K562 (cell line): ENCODE data around the gene TMEM72. TPM values are rescaled to one million over a fixed set of nuclear protein-coding genes. Genes with fewer than 3 reads are reported as not detected.
A peak's percentile ranks its signal among the peaks of the same experiment; 100 is the strongest.

ENCODE experiments used
- BCL6 ChIP-seq: fragments of 250-450 bp; sonication (Bioruptor Pico); IDR thresholded peaks from 2 replicates; pipeline ENCODE4 v1.4.0; 2020
- BCOR ChIP-seq: fragments of 450-650 bp; IDR thresholded peaks from 2 replicates; pipeline ENCODE4 v1.6.1; 2016
- CBX1 ChIP-seq: sonication (generic); IDR thresholded peaks from 2 replicates; pipeline ENCODE4 v1.6.1; 2016; ENCODE audit warnings: antibody characterized with exemption, low read depth, mild to moderate bottlenecking
- ELF4 ChIP-seq: fragments of 450-650 bp; formaldehyde crosslinking; IDR thresholded peaks from 2 replicates; pipeline ENCODE4 v1.4.0; 2022; ENCODE audit warnings: missing genetic modification characterization
- GATA2 ChIP-seq: sonication (generic); formaldehyde crosslinking; IDR thresholded peaks from 2 replicates; pipeline ENCODE4 v1.4.0; 2020; ENCODE audit warnings: mild to moderate bottlenecking, missing genetic modification reagents
- HBP1 ChIP-seq: fragments of 450-650 bp; formaldehyde crosslinking; IDR thresholded peaks from 2 replicates; pipeline ENCODE4 v1.4.0; 2022; ENCODE audit warnings: missing genetic modification characterization
- HDAC1 ChIP-seq, 2 experiments: fragments of 450-650 bp; IDR thresholded peaks; 2 replicates each; pipeline ENCODE4 v1.6.1; 2016 to 2017; ENCODE audit warnings: inconsistent platforms in 1 of 2, mild to moderate bottlenecking in 1 of 2, moderate library complexity in 1 of 2
- HLTF ChIP-seq: fragments of 450-650 bp; IDR thresholded peaks from 2 replicates; pipeline ENCODE4 v1.6.1; 2016
- MAZ ChIP-seq, 2 experiments: fragments of 450-650 bp in 1 of 2; sonication (generic) in 1 of 2; formaldehyde crosslinking; IDR thresholded peaks in 1 of 2; conservative IDR thresholded peaks in 1 of 2; 2 replicates each; pipeline versions ENCODE4 v1.4.0 to v1.5.0; 2020; ENCODE audit warnings: mild to moderate bottlenecking in 1 of 2, missing genetic modification reagents in 1 of 2
- MCM5 ChIP-seq: fragments of 450-650 bp; IDR thresholded peaks from 2 replicates; pipeline ENCODE4 v1.6.1; 2016; ENCODE audit warnings: low read depth
- MYBL2 ChIP-seq, 2 experiments: fragments of 450-650 bp in 1 of 2; sonication (generic) in 1 of 2; formaldehyde crosslinking in 1 of 2; IDR thresholded peaks; 2 replicates each; pipeline versions ENCODE4 v1.6.1 to v1.8.1; 2017 to 2022; ENCODE audit warnings: borderline replicate concordance in 1 of 2, inconsistent platforms in 1 of 2, low read depth in 1 of 2, mild to moderate bottlenecking in 1 of 2, missing genetic modification reagents in 1 of 2, moderate library complexity in 1 of 2
- NR4A1 ChIP-seq, 2 experiments: fragments of 250-450 bp in 1 of 2; fragments of 450-650 bp in 1 of 2; sonication (Bioruptor Pico) in 1 of 2; IDR thresholded peaks; 2 replicates each; pipeline versions ENCODE4 v1.4.0 to v1.6.1; 2016 to 2020; ENCODE audit warnings: mild to moderate bottlenecking in 2 of 2, missing compliant biosample characterization in 1 of 2, missing genetic modification characterization in 1 of 2, moderate library complexity in 1 of 2
- OTX1 ChIP-seq: fragments of 450-650 bp; formaldehyde crosslinking; IDR thresholded peaks from 2 replicates; pipeline ENCODE4 v1.4.0; 2022; ENCODE audit warnings: mild to moderate bottlenecking
- PHB2 ChIP-seq: fragments of 450-650 bp; IDR thresholded peaks from 2 replicates; pipeline ENCODE4 v1.6.1; 2017; ENCODE audit warnings: low read depth
- SMARCA5 ChIP-seq: fragments of 450-650 bp; IDR thresholded peaks from 2 replicates; pipeline ENCODE4 v1.6.1; 2016
- TRIM24 ChIP-seq, 2 experiments: fragments of 450-650 bp; IDR thresholded peaks; 2 replicates each; pipeline ENCODE4 v1.6.1; 2016
- ZBTB40 ChIP-seq, 2 experiments: fragments of 450-650 bp in 1 of 2; sonication (generic) in 1 of 2; formaldehyde crosslinking in 1 of 2; IDR thresholded peaks; 2 replicates each; pipeline versions ENCODE4 v1.7.1 to v1.9.0; 2016 to 2022; ENCODE audit warnings: inconsistent platforms in 1 of 2, mild to moderate bottlenecking in 1 of 2, missing genetic modification reagents in 1 of 2
- polyA plus RNA-seq, 8 experiments: library from polyadenylated mRNA; depleted of rRNA in 4 of 8; stranded (reverse) in 5 of 8; unstranded in 3 of 8; fragments of >200 nt; fragmentation: Nextera tagmentation in 2 of 8; fragmentation: Illumina TruSeq in 1 of 8; extraction: Ambion mirVana in 2 of 8; extraction: Trizol in 1 of 8; gene quantifications; 2 replicates each; pipeline versions ENCODE4 v1.2.1 to v1.2.3, GENCODE V29; 2011 to 2014; ENCODE audit warnings: inconsistent platforms in 1 of 8, missing spikeins in 1 of 8
- total RNA-seq, 7 experiments: library from RNA; depleted of rRNA in 6 of 7; stranded (reverse); fragments of >200 nt in 6 of 7; fragmentation: Illumina TruSeq in 2 of 7; extraction: Trizol in 2 of 7; gene quantifications; 2 replicates each; pipeline versions ENCODE4 v1.2.1 to v1.2.3, GENCODE V29; 2011 to 2021; ENCODE audit warnings: low replicate concordance in 1 of 7

The TMEM72 gene
- total and polyA plus RNA-seq, 9 of the 15 experiments (the other 6 are each of a cell fraction or from before 2014, with no cell fraction given) = not detected

- TF ChIP-seq GATA2 (CRISPR knock-in tag) (no peak), MYBL2 (IDR thresholded peaks at IDR 0.05; ENCODE audit: low read depth) (no peak), MYBL2 (CRISPR knock-in tag; IDR thresholded peaks at IDR 0.05; ENCODE audit: borderline replicate concordance) (no peak), TRIM24 (IDR thresholded peaks at IDR 0.05) (peak; percentile 51 to 56; a peak in 2 of 4 replicates), PHB2 (0 out of 2 replicates have a peak, but pooled peaks have one; percentile 27), OTX1 (CRISPR knock-in tag) (peak; percentile 49; the same call in 1 of the 2 replicates), ELF4 (CRISPR knock-in tag) (peak; percentile 57; the same call in 1 of the 2 replicates), CBX1 (peak; percentile 21; the same call in 1 of the 2 replicates), MCM5 (0 out of 2 replicates have a peak, but pooled peaks have one; percentile 46), BCOR (0 out of 2 replicates have a peak, but pooled peaks have one; percentile 17), HBP1 (peak; percentile 75; the same call in 1 of the 2 replicates), BCL6 (CRISPR knock-in tag) (no peak), NR4A1 (CRISPR knock-in tag; IDR thresholded peaks at IDR 0.05) (no peak), NR4A1 (tag; IDR thresholded peaks at IDR 0.05) (no peak), ZBTB40 (IDR thresholded peaks at IDR 0.05) (0 out of 2 replicates have a peak, but pooled peaks have one; percentile 31), ZBTB40 (CRISPR knock-in tag; IDR thresholded peaks at IDR 0.05) (no peak), HDAC1 (IDR thresholded peaks at IDR 0.05) (peak in 1 of 2 experiments; percentile 53; a peak in 2 of 4 replicates), SMARCA5 (peak; percentile 71), HLTF (0 out of 2 replicates have a peak, but pooled peaks have one; percentile 74), MAZ (CRISPR knock-in tag; conservative IDR thresholded peaks at IDR 0.05 in 1 of 2, IDR thresholded peaks at IDR 0.05 in 1 of 2) (no peak)
Measured at GRCh38 chr10:44968500-44969400, 57.6 kb downstream of the TMEM72 start (continued).
